GM19324 (cell line): ENCODE results near the gene WBP1L.
"Not testable (repeated sequence)": the region's sequence is repeated elsewhere in the genome, so short reads cannot be mapped to it uniquely, and the experiment has no call there.

Experiments
- ATAC-seq: cut with Tn5 transposase; IDR thresholded peaks from one replicate; pipeline ENCODE4 v1.9.1; 2021; ENCODE audit warnings: mild to moderate bottlenecking, moderate library complexity; ENCODE audit not compliant: unreplicated experiment, low FRiP score

WBP1L gene

DNA sequence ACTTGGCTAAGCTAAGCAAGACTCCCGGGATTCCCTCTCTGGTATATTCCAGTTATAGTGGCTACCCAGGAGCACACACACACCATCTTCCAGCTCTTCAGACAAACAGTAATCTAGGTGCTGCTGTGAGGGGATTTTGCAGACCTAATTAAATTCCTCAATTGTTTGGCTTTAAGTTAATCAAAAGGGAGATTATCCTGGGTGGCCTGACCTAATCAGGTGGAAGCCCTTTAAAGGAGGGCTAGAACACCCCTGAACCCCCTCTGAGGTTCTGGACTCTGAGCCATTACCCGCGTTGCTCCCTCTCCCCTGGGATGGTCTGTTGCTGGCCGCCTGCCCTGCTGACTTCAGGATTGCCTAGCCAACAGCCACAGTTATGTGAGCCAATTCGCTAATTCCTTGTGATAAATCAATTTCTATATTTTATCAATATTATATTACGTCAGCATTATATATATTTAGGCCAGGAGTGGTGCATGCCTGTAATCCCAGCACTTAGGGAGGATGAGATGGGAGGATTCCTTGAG is 22.9 kb upstream of the WBP1L start:
- no peak for ATAC-seq

DNA sequence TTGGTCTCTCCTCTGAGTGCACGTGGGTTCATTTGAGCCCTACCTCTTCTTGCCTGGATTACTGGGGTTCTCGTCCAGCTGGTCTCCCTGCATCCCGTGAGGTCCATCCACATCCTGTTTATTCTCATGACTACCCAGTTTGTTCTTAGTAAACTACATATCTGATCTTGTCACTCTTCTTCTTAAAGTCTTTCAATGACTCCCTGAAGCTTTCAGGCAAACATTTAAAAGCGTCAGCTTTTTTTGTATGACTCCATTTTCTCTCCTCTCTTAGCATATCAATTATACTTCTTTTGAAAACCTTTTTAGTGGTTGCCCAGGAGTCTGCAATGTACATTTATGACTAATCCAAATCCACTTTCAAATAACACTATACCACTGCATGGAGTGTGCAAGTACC is 21.8 kb upstream of the WBP1L start:
- no peak for ATAC-seq

DNA sequence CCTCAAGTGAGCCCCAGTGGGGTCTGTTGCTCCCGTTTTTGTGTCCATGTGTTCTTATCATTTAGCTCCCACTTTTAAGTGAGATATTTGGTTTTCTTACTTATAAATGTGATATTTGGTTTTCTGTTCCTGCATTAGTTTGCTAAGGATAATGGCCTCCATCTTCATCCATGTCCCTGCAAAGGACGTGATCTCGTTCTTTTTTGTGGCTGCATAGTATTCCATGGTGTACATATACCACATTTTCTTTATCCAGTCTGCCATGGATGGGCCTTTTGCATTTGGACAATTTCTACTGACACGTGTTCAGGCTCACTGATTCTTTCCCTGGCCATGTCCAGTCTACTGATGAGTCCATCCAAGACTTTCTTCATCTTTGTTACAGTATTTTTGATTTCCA is 19.8 kb upstream of the WBP1L start:
- no peak for ATAC-seq

DNA sequence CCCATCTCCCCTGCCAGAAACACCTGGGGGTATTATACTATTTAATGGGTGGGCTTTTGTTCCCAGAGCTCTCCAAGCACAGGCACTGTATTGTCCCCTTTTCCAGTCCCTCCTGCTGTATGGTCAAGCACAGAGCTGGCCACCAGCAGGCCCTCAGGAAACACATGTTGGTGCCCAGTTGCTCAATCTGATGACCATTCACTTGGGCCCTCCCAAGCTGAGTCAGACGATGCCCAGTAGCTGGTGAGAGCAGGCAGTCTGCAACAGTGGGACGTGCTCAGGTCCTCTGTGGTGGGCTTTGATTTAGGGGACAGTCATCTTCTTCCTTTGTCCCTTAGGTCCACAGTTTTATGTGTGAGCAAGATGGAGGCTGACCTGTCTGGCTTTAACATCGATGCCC is 17.5 kb upstream of the WBP1L start:
- no peak for ATAC-seq

GRCh38 chr10:102727037-102727818 is 16.5 kb upstream of the WBP1L start:
- no peak for ATAC-seq

GRCh38 chr10:102729029-102730026 is 14.4 kb upstream of the WBP1L start:
- no peak for ATAC-seq

DNA sequence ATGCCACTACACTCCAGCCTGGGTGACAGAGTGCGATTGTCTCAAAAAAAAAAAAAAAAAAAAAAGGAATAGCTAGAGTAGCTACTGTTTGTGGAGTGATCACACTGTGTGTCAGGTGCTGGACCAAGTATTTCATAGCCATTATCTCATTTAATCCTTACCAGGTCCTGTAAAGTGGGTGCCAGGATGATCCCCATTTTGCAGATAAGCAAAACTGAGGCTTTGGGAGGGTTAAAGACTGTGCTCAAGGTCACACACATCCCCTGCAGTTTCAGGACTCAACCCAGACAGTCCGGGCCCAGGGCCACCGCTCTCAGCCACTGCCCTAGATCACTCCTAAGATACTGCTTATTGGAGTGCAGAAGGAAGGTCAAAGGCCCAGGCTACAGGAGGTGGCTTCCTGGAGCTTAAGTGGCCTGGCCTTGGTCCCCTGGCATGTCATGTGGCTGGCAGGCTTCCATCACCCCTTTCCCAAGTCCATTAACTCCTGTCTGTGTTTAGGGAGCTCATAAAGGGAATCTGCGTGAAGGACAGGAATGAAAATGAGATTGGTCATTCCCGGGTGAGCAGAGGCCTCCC is 12.4 kb upstream of the WBP1L start:
- ATAC-seq: no peak

GRCh38 chr10:102732661-102733060 is 11.1 kb upstream of the WBP1L start:
- no peak for ATAC-seq

DNA sequence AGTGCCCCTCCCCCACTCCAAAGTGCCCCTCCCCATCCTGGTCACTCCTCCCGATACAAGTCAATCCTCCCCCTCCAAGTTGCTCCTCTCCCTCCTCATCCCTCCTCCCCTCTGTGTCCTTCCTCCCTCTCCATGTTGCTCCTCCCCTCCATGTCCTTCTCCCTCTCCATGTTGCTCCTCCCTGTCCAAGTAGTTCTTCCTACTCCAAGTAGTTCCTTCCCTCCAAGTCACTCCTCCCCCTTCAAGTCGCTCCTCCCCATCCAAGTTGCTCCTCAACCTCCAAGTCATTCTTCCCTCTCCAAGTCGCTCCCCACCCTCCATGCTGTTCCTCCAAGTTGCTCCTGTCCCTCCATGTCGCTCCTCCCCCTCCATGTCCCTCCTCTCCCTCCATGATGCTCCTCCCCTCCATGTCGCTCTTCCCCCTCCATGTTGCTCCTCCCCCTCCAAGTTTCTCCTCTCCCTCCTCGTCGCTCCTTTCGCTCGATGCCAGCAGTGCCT is 8.6 kb upstream of the WBP1L start:
- ATAC-seq: no peak

- ATAC-seq: no peak
These were observed 5.0 kb upstream of the WBP1L start for GRCh38 chr10:102738692-102739121.

DNA sequence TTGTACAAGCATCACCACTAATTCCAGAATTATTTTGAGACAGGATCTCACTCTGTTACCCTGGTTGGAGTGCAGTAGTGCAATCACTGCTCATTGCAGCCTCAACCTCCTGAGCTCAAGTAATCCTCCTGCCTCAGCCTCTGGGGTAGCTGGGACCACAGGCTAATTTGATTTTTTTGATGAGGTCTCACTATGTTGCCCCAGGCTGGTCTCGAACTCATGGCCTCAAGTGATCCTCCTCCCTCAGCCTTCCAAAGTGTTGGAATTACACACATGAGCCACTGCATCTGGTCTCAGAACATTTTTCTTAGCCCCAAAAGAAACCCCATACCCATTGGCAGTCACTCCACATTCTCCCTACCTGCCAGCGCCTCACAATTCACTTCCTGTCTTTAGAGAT is 3.5 kb upstream of the WBP1L start:
- no peak for ATAC-seq

GRCh38 chr10:102741726-102742237 is 2.0 kb upstream of the WBP1L start:
- no peak for ATAC-seq

DNA sequence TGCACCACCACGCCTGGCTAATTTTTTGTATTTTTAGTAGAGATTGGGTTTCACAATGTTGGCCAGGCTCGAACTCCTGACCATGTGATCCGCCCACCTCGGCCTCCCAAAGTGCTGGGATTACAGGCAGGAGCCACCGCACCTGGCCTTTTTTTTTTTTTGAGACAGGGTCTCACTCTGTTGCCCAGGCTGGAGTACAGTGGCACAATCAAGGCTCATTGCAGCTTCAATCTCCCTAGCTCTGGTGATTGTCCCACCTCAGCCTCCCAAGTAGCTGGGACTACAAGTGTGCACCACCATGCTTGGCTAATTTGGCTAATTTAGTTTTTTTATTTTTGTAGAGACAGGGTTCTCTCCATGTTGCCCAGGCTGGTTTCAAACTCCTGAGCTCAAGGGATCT is 1.4 kb upstream of the WBP1L start:
- not testable (repeated sequence) for ATAC-seq

DNA sequence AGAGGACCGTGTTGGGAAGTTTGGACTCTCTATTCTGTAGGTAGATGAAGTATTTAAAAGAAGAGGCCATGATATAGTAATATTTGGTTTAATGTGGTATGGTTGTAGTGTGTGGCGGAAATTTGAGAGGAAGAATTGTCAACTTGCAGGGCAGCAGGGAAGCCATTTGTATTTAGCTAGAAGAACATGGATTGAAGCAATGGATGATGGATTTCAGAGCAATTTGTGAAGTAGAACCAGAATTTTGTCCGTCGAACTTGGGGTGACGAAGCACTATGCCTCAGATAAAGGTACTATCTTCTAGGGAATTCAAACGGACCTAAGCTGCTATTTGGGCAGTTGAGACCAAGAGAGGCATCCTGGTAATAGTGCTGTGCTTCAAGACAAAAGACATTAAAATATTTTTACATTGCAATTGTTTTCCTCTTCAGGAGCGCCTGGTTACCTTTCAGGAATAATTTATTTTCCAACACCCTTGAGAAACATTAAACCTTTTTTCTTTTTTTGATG is 615 bp upstream of the WBP1L start:
- no peak for ATAC-seq

GRCh38 chr10:102744374-102745051 is 765 bp downstream of the WBP1L start:
- no peak for ATAC-seq

- no peak for ATAC-seq
These were observed 1.4 kb downstream of the WBP1L start for GRCh38 chr10:102745157-102745556.

GRCh38 chr10:102752266-102752930 is 8.7 kb downstream of the WBP1L start:
- ATAC-seq: no peak

DNA sequence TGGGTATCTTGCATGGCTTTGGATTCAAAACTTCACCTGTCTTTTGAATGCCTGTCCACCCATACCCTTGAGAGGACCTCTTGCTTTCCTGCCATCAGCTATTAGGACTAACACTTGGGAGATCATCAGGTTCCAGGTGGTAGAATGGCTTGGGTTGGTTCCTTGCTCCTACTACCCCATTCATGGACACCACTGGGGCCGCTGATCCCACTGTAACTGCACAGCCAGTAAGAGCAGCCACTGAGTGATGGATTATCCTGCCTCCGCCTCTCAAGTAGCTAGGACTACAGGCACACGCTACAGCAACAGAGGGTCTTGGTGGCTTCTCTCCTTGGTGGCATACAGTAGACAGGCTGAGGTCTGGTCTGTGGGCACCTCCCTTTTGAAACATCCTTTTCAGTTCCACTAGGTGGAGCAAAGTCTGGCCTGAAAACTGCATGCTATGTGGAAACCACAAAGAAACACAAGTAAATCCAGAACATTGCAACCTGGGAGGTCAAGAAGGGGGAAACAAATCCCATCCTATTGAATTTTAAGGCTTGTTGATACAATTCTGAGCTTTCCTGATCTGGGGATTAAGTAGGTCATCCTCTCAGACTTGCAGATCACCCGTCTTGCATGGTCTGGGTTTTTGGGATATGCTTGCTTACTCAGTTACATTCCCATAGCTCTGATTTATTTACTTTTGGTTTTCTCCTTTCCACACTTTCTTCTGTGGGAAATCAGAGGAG is 9.4 kb downstream of the WBP1L start:
- no peak for ATAC-seq

- no peak for ATAC-seq
These were observed 10.0 kb downstream of the WBP1L start for GRCh38 chr10:102753718-102754117.
